ENCODE results near the gene FAM156A.
"Not testable (repeated sequence)": the region's sequence is repeated elsewhere in the genome, so short reads cannot be mapped to it uniquely, and the experiment has no call there.

FAM156A gene

GRCh38 chrX:52958113-52958959 is at the start of gene FAM156A:
Gene FAM156A, minus strand, starts transcription at chrX:52958518. Its CDS starts 9,930 bp downstream, at chrX:52948588.
- not testable (repeated sequence) for DNase-seq (ENCODE audit: low spot score)

GRCh38 chrX:53005327-53005726 is 47.0 kb upstream of the FAM156A start:
- DNase-seq (ENCODE audit: low spot score): no peak

GRCh38 chrX:53004811-53005210 is 46.5 kb upstream of the FAM156A start:
- DNase-seq (ENCODE audit: low spot score): no peak

GRCh38 chrX:53004038-53004437 is 45.7 kb upstream of the FAM156A start:
- no peak for DNase-seq (ENCODE audit: low spot score)

GRCh38 chrX:53003111-53003510 is 44.8 kb upstream of the FAM156A start:
- DNase-seq (ENCODE audit: low spot score): no peak

- no peak for DNase-seq (ENCODE audit: low spot score)
Measured at GRCh38 chrX:53001958-53002357, 43.6 kb upstream of the FAM156A start.

GRCh38 chrX:53000447-53001135 is 42.3 kb upstream of the FAM156A start:
- DNase-seq (ENCODE audit: low spot score): no peak

GRCh38 chrX:52995987-52996331 is 37.6 kb upstream of the FAM156A start:
- DNase-seq (ENCODE audit: low spot score): no peak

- DNase-seq (ENCODE audit: low spot score): peak; percentile 93
Measured at GRCh38 chrX:52995135-52995986, 37.0 kb upstream of the FAM156A start.

- peak; percentile 30 for DNase-seq (ENCODE audit: low spot score)
Measured at GRCh38 chrX:52990848-52991247, 32.5 kb upstream of the FAM156A start.

- DNase-seq (ENCODE audit: low spot score): peak; percentile 72
Measured at GRCh38 chrX:52990011-52990631, 31.8 kb upstream of the FAM156A start.

GRCh38 chrX:52988985-52989917 is 30.9 kb upstream of the FAM156A start:
- peak; percentile 12 for DNase-seq (ENCODE audit: low spot score)

- DNase-seq (ENCODE audit: low spot score): no peak
Measured at GRCh38 chrX:52983321-52984000, 25.1 kb upstream of the FAM156A start.

GRCh38 chrX:52979993-52980392 is 21.7 kb upstream of the FAM156A start:
- DNase-seq (ENCODE audit: low spot score): no peak

- DNase-seq (ENCODE audit: low spot score): no peak
Measured at GRCh38 chrX:52979568-52979967, 21.2 kb upstream of the FAM156A start.

- no peak for DNase-seq (ENCODE audit: low spot score)
Measured at GRCh38 chrX:52977953-52978352, 19.6 kb upstream of the FAM156A start.

GRCh38 chrX:52975576-52975975 is 17.3 kb upstream of the FAM156A start:
- not testable (repeated sequence) for DNase-seq (ENCODE audit: low spot score)

GRCh38 chrX:52974336-52974992 is 16.1 kb upstream of the FAM156A start:
- not testable (repeated sequence) for DNase-seq (ENCODE audit: low spot score)

- DNase-seq (ENCODE audit: low spot score): not testable (repeated sequence)
Measured at GRCh38 chrX:52967922-52968321, 9.6 kb upstream of the FAM156A start.
